HG03432 (cell line): ENCODE results near the gene STH.

Experiments used
- ATAC-seq: cut with Tn5 transposase; IDR thresholded peaks from one replicate; pipeline ENCODE4 v1.9.1; 2021; ENCODE audit warnings: mild to moderate bottlenecking, moderate library complexity; ENCODE audit not compliant: unreplicated experiment

The STH gene

DNA sequence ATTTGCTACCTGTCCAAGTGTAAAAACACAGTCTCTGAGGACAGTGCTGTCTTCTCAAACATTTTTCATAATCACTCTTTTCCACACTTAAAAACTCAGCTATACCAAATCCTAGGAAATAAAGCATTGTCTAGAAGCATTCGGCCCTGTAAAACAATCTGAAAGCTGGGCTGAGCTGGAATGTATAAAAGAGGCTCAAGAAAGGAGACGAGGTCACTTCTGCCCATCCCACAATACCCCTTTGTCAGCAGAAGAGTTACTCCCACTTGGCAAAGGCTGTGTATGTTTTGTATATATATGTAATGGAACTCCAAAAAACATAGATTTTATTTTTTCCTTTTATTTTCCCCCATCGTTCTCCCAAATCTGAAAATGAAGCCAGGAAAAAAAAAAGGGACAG is 43.9 kb downstream of the STH start:
- ATAC-seq: no peak

DNA sequence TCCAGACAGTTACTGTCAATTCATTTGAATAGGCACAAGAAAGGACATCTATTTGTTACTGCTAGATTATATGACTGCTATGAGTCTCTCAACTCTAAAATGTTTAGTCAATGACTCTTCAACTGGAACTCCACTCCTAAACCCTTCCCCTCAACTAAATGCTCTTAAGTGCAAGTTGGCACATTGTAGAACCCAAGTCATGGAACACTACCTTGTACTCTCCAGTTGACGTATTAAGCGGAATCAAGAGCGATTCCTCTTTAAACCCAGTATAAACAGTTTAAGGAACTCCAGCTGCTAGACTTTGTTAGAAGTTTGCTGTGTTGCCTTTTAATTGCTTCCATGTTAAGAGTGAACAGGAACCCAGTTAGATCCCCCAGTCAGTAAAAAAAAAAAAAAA is 44.6 kb downstream of the STH start:
- ATAC-seq: no peak

DNA sequence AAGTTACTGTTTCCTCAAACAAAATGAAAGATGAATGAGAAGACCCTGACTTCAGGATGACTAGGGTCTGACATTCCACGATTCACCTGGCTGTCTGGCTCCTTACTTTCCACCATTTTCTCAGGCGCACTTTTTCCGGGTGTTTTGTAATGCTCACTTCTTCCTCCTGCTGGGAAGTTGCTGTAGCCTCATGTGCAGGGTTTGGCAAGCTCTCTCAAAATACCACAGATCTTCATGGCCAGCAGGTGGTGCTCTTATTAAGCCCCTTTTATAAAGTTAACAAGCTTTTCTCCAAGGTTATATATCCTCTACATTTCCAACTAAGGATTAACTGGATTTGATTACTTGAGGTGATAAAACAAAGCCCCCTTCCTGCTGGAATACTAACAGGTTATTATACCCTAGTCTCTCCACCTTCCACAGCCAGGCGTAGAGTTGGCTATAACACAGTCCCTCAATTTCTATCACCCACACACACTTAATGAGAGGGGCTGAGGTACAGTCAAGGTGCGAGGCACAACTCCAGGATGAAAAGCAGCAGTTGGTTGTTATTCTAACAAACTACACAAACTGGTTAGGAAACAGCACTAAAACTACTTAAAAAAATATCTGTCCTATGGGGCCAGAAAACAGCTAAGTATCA is 45.4 kb downstream of the STH start:
- ATAC-seq: no peak

DNA sequence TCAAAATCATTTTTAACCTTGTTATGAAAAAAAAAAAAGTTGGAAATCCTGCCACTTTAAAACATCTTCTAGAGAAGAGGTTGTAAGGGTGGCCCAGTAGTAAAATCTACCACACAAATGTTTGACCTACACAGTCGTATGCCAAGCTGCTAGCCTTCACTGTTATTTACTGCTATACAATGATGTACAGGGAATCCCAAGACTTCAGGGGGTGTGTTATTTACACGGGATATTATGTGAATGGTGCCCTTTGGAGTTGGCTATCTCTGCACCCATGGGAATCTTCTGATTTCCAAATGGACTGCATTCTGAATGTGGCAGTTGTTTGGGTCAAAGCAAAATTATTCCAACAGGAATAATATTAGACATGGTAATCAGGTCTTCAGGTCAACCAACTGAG is 45.9 kb downstream of the STH start:
- ATAC-seq: no peak

DNA sequence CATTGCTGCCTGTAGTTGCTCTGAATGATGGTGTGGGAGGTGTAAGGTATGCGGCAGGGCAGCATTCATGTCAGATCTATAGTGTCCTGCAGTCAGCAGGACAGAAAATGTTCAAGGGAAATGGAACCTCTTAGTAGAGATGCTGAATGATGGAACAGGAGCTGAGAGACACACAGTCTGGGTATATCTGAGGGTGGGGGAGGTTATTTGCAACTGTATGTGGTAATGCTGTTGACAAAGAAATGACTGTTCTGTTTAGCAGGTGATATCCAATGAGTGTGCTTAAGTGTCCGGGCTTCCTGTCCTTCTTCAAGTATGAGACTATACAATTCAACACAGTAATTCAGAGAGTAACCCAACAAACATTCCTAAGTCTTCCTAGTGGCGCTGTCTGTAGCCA is 46.6 kb downstream of the STH start:
- no peak for ATAC-seq

DNA sequence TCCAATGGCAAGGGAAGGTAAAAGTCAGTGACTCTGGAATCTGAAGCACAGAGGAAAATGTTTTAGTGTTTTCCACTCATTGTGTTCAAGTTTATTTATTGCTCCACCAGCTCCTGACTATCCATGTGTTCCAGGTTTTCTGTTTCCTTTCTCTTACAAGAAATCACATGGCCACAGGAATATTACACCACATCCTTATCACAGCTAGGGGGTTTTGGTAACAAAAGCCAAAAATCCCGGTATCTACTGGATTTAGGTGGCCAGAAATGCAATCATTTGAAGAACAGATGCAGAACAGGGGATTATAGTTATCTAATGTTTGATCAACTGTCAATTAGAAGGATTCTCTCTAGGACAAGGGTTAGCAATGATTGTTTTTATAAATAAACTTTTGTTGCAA is 47.9 kb downstream of the STH start:
- ATAC-seq: no peak

DNA sequence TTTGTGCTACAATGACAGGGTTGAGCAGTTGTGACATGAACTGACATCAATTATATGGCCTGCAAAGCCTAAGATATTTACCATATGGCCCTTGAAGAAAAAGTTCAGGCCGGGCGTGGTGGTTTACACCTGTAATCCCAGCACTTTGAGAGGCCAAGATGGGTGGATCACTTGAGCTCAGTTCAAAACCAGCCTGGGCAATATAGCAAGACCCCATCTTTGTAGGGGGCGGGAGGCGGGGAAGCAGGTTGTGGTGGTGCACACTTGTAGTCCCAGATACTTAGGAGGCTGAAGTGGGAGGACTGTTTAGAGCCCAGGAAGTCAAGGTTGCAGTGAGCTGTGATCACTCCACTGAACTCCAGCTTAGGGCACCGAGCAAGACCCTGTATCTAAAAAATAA is 48.3 kb downstream of the STH start:
- no peak for ATAC-seq

DNA sequence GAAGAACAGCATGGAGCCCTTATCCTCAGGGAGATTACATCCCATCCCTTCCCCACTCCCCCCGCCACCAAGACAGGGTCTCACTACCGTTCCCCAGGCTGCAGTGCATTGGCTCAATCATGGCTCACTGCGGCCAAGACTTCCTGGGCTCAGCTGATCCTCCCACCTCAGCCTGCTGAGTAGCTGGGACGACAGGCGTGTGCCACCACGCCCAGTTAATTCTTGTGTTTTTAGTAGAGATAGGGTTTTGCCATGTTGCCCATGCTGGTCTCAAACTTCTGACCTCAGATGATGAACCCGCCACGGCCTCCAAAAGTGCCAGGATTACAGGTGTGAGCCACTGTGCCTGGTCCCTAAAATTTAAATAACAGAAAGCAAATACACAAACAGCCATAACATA is 48.8 kb downstream of the STH start:
- ATAC-seq: no peak
